GM13976 (cell line): Measurements from ENCODE around the gene ACAA1.

ENCODE experiments used
- DNase-seq: peaks from one replicate; pipeline ENCODE4 v3.0.0; 2012; ENCODE audit warnings: low spot score
- in situ Hi-C: fragments of 300-500 bp; cut with MboI; formaldehyde crosslinking; loops from one replicate; pipeline ENCODE4 v1.12.0; 2022; ENCODE audit warnings: low sequenced_read_pairs, mixed read lengths, inconsistent platforms; ENCODE audit not compliant: unreplicated experiment
- TF ChIP-seq, protein P1 (sequence below): IDR thresholded peaks from 2 replicates; pipeline ENCODE4 v1.5.1; 2012; ENCODE audit warnings: borderline replicate concordance, mild to moderate bottlenecking; ENCODE audit not compliant: insufficient read depth; ENCODE audit errors: extremely low read depth, missing control alignments, control extremely low read depth

Gene ACAA1

DNA sequence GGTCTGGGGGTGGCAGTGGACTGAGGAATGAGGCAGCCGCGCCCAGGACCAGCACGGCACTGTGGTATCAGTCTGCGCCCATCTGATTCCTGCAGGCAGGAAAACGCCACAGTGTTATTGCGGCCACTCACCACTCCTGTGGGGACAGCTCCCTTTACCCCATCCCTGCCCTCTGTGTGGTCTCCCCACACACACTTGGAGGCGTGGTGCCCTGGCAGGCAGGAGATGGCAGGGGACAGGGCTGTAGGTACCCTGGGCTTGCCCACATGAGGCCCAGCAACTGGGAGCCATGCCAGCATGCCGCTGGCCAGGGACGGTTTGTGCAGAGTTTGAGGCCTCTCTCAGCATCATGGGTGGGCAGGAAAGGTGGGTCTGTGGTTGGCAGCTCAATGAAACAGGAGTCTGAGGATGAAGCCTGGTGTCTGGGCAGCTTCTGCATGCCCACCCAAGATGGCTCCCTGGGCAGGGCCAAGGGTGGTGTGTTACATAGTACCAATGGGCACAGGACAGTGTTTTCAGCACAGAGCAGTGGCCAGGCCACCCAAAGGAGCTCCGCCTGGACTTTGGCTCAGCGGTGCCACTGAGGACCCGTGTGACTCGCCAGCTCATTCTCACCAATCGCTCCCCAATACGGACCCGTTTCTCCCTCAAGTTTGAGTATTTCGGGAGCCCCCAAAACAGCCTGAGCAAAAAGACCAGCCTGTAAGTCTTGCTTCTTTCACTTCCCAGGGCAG, 27.2 kb downstream of the ACAA1 start:
- in situ Hi-C loops: no loop called here
- TF ChIP-seq, protein P1, sequence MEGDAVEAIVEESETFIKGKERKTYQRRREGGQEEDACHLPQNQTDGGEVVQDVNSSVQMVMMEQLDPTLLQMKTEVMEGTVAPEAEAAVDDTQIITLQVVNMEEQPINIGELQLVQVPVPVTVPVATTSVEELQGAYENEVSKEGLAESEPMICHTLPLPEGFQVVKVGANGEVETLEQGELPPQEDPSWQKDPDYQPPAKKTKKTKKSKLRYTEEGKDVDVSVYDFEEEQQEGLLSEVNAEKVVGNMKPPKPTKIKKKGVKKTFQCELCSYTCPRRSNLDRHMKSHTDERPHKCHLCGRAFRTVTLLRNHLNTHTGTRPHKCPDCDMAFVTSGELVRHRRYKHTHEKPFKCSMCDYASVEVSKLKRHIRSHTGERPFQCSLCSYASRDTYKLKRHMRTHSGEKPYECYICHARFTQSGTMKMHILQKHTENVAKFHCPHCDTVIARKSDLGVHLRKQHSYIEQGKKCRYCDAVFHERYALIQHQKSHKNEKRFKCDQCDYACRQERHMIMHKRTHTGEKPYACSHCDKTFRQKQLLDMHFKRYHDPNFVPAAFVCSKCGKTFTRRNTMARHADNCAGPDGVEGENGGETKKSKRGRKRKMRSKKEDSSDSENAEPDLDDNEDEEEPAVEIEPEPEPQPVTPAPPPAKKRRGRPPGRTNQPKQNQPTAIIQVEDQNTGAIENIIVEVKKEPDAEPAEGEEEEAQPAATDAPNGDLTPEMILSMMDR: no peak
- DNase-seq: no peak

DNA sequence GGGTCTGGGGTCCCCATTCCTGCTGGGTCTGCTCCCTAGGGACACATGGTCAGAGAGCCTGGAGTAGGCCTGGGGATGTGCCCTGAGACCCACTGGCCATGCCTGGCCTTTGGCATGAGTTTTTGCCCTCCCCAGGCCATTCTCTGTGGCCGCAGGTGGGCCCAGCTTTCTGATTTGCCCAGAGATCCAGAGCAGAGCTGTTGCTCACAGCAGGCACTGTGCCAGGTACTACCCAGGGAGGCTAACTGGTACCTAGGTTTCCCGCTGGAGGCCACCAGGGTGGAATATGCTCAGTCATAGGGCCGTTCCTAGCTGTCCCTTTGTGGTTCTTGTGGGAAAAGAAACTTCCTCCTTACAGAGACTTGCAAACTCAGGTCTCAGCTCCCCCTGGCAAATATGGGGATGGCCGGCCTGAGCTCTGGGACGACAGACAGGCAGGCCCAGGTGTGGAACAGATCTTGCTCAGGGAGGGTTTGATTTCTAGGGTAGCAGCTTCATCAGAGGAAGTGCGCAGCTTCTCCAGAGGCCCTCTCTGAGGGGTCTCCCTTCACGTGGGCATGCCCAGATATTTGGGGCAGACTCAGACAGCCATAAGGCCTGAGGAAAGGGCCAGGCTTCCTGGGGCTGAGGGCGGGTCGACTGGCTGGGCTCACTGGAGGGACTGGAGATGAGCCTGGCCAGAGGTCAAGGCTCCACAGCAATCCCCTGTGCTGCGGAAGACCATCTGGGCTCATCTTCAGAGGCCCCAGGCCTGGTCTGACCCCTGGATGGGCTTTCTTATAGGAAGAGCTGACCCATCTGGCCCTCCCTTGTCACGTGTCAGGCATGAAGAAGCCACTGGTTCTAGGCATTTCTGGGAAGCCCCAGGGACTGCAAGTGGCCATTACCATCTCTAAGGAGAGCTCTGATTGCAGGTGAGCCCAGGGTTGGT, 28.0 kb downstream of the ACAA1 start:
- DNase-seq: no peak
- in situ Hi-C loops: no loop called here
- TF ChIP-seq, protein P1: no peak

DNA sequence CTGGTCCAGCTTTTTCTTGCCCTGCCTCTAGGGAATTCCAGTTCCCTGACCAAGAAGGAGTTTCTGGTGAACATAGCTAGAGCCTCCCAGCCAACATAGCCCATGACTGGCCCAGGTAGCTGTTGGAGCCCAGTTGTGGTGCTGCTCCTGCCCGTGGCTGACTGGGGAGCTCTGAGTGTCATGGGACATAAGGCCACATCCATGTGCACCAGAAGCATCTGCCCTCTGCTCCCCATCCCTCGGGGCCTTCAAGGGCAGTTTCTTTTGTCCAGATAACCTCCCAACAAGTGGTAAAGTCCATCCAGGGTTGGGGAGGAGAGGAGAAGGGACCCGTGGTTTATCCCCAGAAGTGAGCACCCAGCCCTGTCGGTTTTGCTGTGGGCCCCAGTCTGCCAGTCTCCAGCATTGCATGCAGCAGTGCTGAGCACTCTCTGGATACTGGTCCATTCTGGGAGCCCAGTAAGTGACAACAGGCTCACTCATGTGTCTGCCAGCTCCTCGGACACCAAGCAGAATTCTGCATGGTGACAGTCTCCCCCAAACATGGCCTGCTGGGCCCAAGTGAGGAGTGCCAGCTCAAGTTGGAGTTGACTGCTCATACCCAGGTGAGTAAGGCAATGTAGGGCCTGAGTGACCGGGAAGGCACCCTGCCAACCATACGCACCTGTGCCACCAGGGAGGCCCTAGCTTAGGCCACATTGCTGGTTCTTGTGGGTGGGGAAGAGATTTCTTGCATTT, 28.8 kb downstream of the ACAA1 start:
- DNase-seq: no peak
- in situ Hi-C loops: no loop called here
- TF ChIP-seq, protein P1: no peak

DNA sequence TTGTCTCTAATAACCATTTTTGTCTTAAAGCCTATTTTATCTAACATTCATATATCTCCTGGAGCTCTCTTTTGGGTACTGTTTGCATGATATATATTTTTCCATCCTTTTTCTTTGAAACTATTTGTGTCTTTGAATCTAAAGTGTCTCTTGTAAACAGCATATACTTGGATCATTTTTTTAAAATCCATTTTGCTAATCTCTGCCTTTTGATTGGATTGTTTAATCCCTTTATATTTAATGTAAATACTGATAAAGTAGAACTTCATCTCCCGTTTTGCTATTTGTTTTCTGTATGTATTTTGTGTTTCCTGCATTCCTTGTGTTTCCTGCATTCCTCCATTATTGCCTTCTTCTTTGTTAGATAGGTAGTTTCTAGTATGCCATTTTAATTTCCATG, 31.4 kb downstream of the ACAA1 start:
- DNase-seq: no peak
- in situ Hi-C loops: no loop called here
- TF ChIP-seq, protein P1: no peak

DNA sequence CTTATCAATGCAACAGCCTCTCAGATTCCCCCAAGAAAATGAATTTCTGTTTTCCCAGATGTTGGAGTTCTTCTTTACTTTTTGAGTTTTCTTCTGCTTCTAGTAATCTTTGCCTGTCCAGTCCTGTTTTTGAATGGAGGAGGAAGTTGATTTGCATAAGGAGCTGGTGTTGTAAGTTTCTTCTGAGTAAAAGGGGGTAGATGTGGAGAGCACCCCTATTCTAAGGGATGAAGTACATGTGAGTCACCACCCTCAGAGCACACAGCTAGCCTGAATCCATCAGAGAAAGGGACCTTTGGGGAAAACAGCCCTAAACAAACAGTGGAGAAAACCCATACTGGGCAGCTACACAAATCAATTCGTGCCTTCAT, 34.5 kb downstream of the ACAA1 start:
- in situ Hi-C loops: no loop called here
- DNase-seq: no peak
- TF ChIP-seq, protein P1: no peak

DNA sequence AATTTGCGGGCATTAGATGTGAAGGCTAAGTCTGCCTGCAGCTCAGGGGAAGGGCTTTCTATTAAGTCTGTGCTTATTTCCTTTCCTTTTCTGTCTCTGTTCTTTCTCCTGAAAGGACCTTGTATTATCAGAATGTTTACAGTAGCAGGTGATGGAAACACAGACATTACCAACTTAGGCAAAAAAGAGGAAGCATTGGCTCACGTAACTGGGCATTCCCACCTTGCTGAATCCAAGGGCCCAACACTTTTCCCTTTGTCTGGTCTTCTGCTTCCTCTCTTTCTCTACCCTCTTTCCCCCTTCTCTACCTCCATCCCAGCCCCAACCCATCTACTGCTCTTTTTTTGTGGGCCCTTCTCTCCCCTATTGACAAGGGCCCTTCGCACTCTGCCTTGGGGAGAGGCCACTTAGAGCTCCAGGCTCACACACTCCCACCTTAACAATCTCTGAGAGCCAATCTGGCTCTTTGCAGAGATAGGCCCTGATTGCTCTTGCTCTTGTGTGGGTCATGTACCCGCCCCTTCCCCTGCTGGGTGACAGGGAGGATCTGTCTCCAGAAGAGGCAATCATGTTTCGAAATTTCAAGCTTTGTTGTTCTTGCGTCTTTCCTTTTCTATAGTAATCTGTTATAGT, 35.0 kb downstream of the ACAA1 start:
- TF ChIP-seq, protein P1: no peak
- in situ Hi-C loops: no loop called here
- no peak for DNase-seq
